Astrocyte of the spinal cord (primary cell): Measurements from ENCODE around the gene C1QBP.

Experiments used
- DNase-seq: peaks from one replicate; pipeline ENCODE4 v3.0.0; 2011; ENCODE audit warnings: low read depth, low spot score
- H3K4me3 ChIP-seq: 2 replicates; pipeline ENCODE4 v1.5.1; 2011; ENCODE audit warnings: low read depth, mild to moderate bottlenecking, low read length, moderate library complexity
- CTCF ChIP-seq: IDR thresholded peaks from 2 replicates; pipeline ENCODE4 v1.5.1; 2012; ENCODE audit warnings: low read depth, mild to moderate bottlenecking, low read length, inconsistent platforms
- in situ Hi-C: cut with HindIII; loops from 2 replicates; pipeline ENCODE4 v1.10.0; 2017; ENCODE audit warnings: low sequenced_read_pairs

C1QBP gene

GRCh38 chr17:5410594-5411272 is 28.2 kb downstream of the C1QBP start:
- TF ChIP-seq CTCF: no peak
- H3K4me3 ChIP-seq: no peak overlapping the region
- DNase-seq: no peak
- in situ Hi-C loops: no loop called here

- in situ Hi-C loops: no loop called here
- no peak for DNase-seq
- no peak for TF ChIP-seq CTCF
- no peak overlapping the region for H3K4me3 ChIP-seq
These were observed 30.8 kb downstream of the C1QBP start for GRCh38 chr17:5408186-5408585.

- in situ Hi-C loops: no loop called here
- no peak overlapping the region for H3K4me3 ChIP-seq
- no peak for TF ChIP-seq CTCF
- no peak for DNase-seq
These were observed 33.6 kb downstream of the C1QBP start for GRCh38 chr17:5405400-5405799.

- H3K4me3 ChIP-seq: no peak overlapping the region
- no peak for DNase-seq
- in situ Hi-C loops: no loop called here
- no peak for TF ChIP-seq CTCF
These were observed 39.2 kb downstream of the C1QBP start for GRCh38 chr17:5399767-5400166.

- in situ Hi-C loops: no loop called here
- TF ChIP-seq CTCF: no peak
- DNase-seq: no peak
- no peak overlapping the region for H3K4me3 ChIP-seq
These were observed 42.3 kb downstream of the C1QBP start for GRCh38 chr17:5396612-5397011.

GRCh38 chr17:5391678-5392077 is 47.3 kb downstream of the C1QBP start:
- DNase-seq: no peak
- TF ChIP-seq CTCF: no peak
- in situ Hi-C loops: no loop called here
- no peak overlapping the region for H3K4me3 ChIP-seq
